ENCODE measurements around the gene F10.

F10 gene

GRCh38 chr13:113117911-113118260 lies 4.7 kb upstream of the F10 start:
- no peak for FAIRE-seq

GRCh38 chr13:113118261-113119021 lies 4.2 kb upstream of the F10 start:
- no peak for FAIRE-seq

GRCh38 chr13:113119166-113119821 lies 3.3 kb upstream of the F10 start:
- FAIRE-seq = no peak

- FAIRE-seq = no peak
These were observed 2.8 kb upstream of the F10 start for GRCh38 chr13:113119822-113120189.

GRCh38 chr13:113120300-113121182 lies 2.1 kb upstream of the F10 start:
- FAIRE-seq = no peak

- FAIRE-seq = no peak
These were observed 1.2 kb upstream of the F10 start for GRCh38 chr13:113121183-113121927.

- FAIRE-seq = no peak
These were observed 599 bp upstream of the F10 start for GRCh38 chr13:113121928-113122471.

GRCh38 chr13:113123226-113124201 lies 915 bp downstream of the F10 start:
- no peak for FAIRE-seq

- FAIRE-seq = no peak
These were observed 1.8 kb downstream of the F10 start for GRCh38 chr13:113124211-113124970.

- FAIRE-seq = no peak
These were observed 3.1 kb downstream of the F10 start for GRCh38 chr13:113125506-113126264.

- no peak for FAIRE-seq
These were observed 3.9 kb downstream of the F10 start for GRCh38 chr13:113126265-113127150.

- no peak for FAIRE-seq
These were observed 6.9 kb downstream of the F10 start for GRCh38 chr13:113129480-113129879.

- no peak for FAIRE-seq
These were observed 7.5 kb downstream of the F10 start for GRCh38 chr13:113129921-113130750.

- no peak for FAIRE-seq
These were observed 12.7 kb downstream of the F10 start for GRCh38 chr13:113135281-113135760.

GRCh38 chr13:113137691-113138298 lies 15.2 kb downstream of the F10 start:
- no peak for FAIRE-seq

- FAIRE-seq = no peak
These were observed 16.4 kb downstream of the F10 start for GRCh38 chr13:113138792-113139551.
